HG03064 (cell line): Measurements from ENCODE around the gene TAC3.
"Not testable (repeated sequence)": the region's sequence is repeated elsewhere in the genome, so short reads cannot be mapped to it uniquely, and the experiment has no call there.

Experiments used
- ATAC-seq: cut with Tn5 transposase; IDR thresholded peaks from one replicate; pipeline ENCODE4 v1.9.1; 2021; ENCODE audit warnings: low read depth; ENCODE audit not compliant: unreplicated experiment

TAC3 gene

DNA sequence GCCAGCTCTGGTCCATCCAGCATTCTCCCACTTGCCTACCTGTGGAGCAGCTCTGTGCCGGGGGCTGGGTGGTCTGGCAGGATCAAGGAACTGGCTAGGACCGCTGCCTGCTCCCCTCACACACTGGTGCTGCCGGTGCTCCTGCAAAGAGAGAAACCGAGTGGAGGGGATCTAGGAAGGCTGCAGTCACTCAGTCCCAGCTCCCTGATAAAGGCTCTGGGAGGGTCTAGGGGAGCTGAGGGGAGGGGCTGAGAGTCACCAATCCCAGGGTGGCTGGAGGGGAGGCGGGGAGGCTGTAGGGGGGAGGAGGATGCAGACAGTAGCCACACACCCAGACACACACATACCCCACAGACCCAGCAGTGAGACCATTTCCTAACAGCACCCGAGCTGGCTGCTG, at the start of gene TAC3:
Gene TAC3, minus strand, starts transcription at position 182 of the 400 bp plus-strand sequence. CDS start 732 bp downstream, outside the sequence.
- ATAC-seq, result no peak

DNA sequence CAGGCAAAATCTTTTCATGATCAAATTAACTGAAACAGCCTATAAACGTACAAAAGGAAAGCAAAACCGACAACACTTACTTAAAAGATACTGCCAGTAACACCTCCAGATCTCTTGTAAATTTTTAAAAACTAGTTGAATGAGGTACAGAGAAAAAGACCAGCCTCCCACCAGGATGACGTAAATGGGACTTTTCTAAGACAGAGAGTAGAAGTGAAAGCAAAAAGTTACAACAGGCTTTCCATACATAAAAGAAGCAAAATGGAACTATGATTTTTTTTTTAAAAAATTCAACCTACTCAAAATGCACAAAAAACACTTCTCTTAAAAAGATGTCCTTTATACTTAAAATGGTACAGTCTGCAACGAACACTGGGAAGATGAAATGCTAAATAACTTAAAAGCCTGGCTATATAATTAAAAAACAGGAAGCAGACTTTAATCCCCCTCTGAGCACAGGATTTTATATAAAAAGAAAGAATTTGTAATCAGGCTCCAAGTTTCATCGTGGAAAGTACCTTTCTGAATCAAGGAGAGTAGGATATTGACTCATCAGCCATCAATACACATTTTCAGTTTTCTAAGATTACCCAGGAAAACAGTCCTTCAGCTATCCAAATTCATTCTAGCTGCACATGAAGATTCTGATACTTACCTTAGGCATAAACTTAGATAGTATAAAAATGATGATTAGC, 47.8 kb upstream of the TAC3 start:
- peak; percentile 62 for ATAC-seq

GRCh38 chr12:57058454-57058853, 42.1 kb upstream of the TAC3 start:
- no peak for ATAC-seq

GRCh38 chr12:57057067-57057751, 40.9 kb upstream of the TAC3 start:
- ATAC-seq, result no peak

DNA sequence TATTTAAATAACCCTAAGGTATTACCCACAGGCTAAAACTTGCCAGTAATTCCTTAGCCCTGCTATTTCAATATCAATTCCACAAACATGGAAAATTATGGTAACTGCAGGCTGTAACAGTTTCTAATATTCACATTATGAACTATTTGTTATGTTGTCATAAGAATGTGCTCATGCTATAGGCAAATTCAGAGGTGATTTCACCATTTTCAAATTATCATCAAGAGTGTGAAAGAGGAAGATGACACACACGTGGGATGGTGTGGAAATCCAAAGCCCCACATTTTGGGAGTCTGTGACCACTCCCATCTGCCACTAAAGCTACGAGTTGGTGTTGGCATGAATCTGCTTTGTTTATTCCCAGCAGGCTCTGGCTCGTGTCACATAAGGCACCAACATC, 39.5 kb upstream of the TAC3 start:
- no peak for ATAC-seq

GRCh38 chr12:57053901-57054300, 37.6 kb upstream of the TAC3 start:
- not testable (repeated sequence) for ATAC-seq

DNA sequence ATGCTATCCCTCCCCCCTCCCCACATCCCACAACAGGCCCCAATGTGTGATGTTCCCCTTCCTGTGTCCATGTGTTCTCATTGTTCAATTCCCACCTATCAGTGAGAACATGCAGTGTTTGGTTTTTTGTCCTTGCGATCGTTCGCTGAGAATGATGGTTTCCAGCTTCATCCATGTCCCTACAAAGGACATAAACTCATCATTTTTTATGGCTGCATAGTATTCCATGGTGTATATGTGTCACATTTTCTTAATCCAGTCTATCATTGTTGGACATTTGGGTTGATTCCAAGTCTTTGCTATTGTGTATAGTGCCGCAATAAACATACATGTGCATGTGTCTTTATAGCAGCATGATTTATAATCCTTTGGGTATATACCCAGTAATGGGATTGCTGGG, 36.8 kb upstream of the TAC3 start:
- ATAC-seq, result not testable (repeated sequence)

DNA sequence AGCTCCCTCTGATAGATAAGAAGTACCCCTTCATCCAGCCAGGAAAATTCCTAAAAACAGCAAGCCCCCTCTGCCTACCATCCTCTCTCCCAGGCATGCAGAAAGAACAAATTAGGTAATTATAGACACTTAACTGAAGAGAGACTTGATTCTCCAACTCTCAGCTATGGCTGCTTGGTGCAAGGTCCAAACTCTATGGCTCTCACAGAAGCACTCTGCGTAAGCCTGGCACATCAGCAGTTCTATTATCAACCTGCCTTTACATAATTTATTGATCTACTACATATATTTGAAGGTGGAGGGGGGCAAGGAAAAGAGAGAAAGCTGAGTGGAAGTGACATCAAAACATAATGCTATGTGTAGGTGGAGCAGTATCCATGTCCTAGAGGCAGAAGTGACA, 34.7 kb upstream of the TAC3 start:
- ATAC-seq, result no peak

DNA sequence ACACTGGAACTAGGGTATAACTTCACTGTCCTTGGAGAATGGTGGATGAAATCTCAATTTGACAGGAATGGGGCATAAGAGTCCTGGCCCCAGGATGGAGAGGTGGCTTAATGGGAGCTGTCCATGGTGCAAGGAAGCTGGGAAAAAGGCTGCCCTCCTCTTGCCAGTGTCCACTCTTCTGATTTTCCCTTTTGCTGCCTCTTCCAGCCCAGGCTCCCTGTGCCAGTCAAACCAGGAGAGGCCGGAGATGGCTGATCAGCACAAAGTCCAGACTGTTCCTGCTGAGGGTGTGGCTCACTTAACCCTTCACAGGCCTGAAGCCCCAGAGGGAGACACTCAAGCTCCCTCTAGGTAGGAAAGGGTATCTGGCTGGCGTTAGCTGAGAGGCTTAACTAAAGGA, 33.6 kb upstream of the TAC3 start, which contains the start of gene MYO1A:
Gene MYO1A, minus strand, starts transcription at position 240 of the 400 bp plus-strand sequence. CDS start 1,806 bp downstream, outside the sequence.
- no peak for ATAC-seq

- no peak for ATAC-seq
These were observed 32.8 kb upstream of the TAC3 start for GRCh38 chr12:57049119-57049446.

DNA sequence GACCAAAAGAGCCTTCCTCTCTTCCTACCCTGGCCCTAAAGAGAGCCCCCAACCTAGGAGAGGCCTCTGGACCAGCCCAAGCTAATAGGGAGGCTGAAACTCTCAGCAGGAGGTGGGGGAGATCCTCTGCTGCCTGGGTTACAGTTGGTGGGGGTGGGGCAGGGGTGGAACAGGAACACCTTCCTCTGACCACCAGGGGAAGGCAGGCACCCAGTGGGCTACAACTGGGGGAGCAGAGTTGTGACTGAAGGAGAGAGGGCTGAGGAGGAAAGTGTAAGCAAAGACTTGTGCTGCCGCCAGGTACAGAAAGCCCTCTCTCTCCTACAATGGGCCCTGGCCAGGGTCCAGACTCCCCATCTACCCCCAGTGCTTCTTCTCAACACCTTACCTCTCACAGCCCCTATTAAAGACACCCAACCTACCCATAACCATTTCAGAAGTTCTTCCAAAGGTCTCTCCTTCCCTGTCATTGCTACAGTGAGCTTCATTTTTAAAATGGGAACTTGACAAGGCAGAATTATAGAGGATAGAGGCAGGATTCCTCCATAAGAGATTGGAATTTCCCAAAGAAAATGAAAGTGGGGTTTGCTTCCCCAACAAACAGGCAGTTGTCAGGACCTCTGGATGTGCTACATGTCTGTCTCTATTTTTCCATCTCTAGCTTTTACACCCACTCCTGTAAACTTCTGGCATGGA, 32.2 kb upstream of the TAC3 start:
- ATAC-seq, result no peak

DNA sequence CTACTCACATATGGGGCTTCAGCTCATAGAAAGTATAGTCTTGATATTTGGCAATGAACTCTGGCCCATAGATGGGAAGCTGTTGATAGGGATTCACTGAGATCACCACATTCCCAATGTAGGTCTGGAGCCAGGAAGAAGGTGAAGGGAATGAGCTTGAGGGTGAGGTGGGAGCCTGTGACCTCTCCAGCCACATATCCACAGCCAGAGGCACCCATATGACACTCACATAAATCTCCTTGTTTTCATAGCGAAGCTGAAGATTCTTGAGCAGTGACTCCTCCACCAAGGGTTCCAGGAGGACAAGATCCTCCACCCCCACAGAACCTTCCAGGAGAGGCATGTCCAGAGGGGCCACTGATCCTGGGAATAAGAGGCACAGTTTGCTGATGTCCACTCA, 31.7 kb upstream of the TAC3 start:
- ATAC-seq, result no peak

- ATAC-seq, result no peak
These were observed 30.9 kb upstream of the TAC3 start for GRCh38 chr12:57046947-57047890.

GRCh38 chr12:57046086-57046791, 29.9 kb upstream of the TAC3 start:
- no peak for ATAC-seq

DNA sequence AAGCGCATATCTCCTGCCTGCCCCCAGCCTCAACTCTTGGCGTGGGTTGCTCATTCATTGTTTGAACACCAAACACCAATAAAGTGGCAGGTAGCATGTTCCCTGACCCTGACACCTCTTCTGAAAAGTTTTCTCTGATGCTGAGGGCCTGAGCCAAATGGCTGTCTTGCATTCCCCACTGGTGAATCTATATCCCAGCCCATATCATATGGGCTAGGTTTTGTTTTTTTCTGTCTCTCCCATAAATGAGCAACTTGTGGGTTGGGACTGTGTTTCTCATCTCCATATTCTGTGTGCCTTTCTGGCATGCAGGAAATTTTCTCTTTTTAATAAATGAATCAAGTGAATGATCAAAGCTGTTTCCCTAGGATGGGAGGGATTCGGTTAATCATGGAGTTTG, 28.6 kb upstream of the TAC3 start:
- ATAC-seq, result no peak

DNA sequence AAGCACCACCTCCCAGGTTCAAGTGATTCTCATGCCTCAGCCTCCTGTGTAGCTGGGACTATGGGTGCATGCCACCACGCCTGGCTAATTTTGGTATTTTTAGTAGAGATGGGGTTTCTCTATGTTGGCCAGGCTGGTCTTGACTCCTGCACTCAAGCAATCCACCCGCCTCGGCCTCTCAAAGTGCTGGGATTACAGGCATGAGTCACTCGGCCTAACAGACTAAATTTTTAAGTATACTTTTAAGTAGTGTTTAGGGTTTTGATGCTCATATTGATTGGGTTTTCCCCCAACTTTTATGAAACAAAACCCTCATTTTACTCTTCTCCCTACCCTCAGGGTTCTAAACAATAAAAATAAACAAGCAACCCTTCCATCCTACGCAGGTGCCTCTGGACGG, 28.1 kb upstream of the TAC3 start:
- no peak for ATAC-seq

- no peak for ATAC-seq
These were observed 26.4 kb upstream of the TAC3 start for GRCh38 chr12:57042695-57043094.

DNA sequence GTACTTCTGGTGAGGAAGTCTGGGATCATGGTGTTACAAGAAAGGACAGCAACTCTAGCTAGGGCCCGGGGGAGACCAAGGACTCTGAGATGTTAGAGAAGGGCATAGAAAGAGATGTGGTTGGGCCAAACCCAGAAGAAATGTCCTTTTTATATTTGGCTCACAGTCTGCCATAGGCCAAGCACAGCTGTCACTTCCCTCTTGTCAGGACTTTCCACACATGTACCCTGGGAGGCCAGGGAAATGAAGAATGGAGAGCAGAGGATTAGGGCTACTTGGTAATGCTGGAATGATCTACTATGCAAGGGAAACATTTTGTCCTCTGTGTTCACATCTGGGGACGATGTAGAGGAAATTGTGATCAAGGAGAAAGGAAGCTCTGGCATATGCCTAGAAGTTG, 24.4 kb upstream of the TAC3 start:
- no peak for ATAC-seq

- ATAC-seq, result no peak
These were observed 23.9 kb upstream of the TAC3 start for GRCh38 chr12:57040211-57040610.
